HFFc6 (cell line): ENCODE measurements around the gene PPP4R2. TPM values are rescaled to one million over a fixed set of nuclear protein-coding genes. Genes with fewer than 3 reads are reported as not detected.

Source experiments
- DNase-seq: peaks from one replicate; pipeline ENCODE4 v3.0.0-alpha.2; 2018
- H3K27ac Mint-ChIP-seq: 2 replicates; pipeline ENCODE4 v1.8.0; 2020; ENCODE audit warnings: mild to moderate bottlenecking, mixed read lengths
- H3K27me3 Mint-ChIP-seq: 2 replicates; pipeline ENCODE4 v1.8.0; 2021; ENCODE audit warnings: mild to moderate bottlenecking, moderate library complexity, mixed read lengths; ENCODE audit not compliant: insufficient read depth
- H3K36me3 Mint-ChIP-seq: 2 replicates; pipeline ENCODE4 v1.8.0; 2021; ENCODE audit warnings: low read depth, mixed read lengths
- H3K4me1 Mint-ChIP-seq: 2 replicates; pipeline ENCODE4 v1.8.0; 2020; ENCODE audit warnings: low read depth, mixed read lengths
- H3K4me3 Mint-ChIP-seq: 2 replicates; pipeline ENCODE4 v1.8.0; 2020; ENCODE audit warnings: mild to moderate bottlenecking, moderate library complexity, mixed read lengths
- H3K9me3 Mint-ChIP-seq: 2 replicates; pipeline ENCODE4 v1.8.0; 2020; ENCODE audit warnings: mild to moderate bottlenecking, mixed read lengths
- total RNA-seq, 6 experiments: library from RNA; stranded (reverse); fragmentation: NEBNext Ultra II Directional; extraction: Animal tissue kit (Norgen Biotek cat#: 25700); gene quantifications; 2 replicates in 1 of 6; 3 replicates in 5 of 6; pipeline ENCODE4 v1.2.3, GENCODE V29; 2021
- TF ChIP-seq, protein P1 (sequence below): fragments of 200-600 bp; sonication (generic); IDR thresholded peaks from 2 replicates; pipeline ENCODE4 v1.5.0; 2021; ENCODE audit warnings: antibody characterized with exemption, mild to moderate bottlenecking

The PPP4R2 gene
- total RNA-seq, 6 experiments from 2014 or later: 72.4 to 84.3 (median 79.4) TPM

DNA sequence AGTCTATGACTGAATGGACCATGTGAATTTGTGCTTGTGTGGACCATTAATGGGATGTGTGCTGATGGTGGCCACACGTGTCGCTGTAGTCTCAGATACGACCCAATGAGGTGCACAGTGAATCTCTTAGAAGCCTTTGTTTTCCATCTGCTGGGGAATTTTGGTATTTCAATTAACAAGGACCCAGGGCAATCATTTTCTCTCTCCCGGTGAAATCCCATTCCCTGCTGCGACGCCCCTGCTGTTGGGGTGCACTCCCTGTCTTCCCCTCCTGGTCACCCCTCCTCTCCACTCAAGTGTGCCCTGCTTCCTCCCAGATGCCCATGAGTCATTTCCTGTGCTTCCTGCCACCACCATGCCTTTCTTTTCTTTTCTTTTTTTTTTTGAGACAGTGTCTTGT is 97.5 kb downstream of the PPP4R2 start:
- Mint-ChIP-seq H3K9me3 (no peaks in the 10 kb centered on the region), H3K4me1 (peaks cover 9% of the 10 kb centered on the region), H3K27me3 (peaks cover 3% of the 10 kb centered on the region), H3K4me3 (no peak overlapping the region), H3K27ac (no peak overlapping the region), H3K36me3 (no peaks in the 10 kb centered on the region)
- TF ChIP-seq, protein P1, sequence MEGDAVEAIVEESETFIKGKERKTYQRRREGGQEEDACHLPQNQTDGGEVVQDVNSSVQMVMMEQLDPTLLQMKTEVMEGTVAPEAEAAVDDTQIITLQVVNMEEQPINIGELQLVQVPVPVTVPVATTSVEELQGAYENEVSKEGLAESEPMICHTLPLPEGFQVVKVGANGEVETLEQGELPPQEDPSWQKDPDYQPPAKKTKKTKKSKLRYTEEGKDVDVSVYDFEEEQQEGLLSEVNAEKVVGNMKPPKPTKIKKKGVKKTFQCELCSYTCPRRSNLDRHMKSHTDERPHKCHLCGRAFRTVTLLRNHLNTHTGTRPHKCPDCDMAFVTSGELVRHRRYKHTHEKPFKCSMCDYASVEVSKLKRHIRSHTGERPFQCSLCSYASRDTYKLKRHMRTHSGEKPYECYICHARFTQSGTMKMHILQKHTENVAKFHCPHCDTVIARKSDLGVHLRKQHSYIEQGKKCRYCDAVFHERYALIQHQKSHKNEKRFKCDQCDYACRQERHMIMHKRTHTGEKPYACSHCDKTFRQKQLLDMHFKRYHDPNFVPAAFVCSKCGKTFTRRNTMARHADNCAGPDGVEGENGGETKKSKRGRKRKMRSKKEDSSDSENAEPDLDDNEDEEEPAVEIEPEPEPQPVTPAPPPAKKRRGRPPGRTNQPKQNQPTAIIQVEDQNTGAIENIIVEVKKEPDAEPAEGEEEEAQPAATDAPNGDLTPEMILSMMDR: peak; percentile 42
- DNase-seq: no peak

DNA sequence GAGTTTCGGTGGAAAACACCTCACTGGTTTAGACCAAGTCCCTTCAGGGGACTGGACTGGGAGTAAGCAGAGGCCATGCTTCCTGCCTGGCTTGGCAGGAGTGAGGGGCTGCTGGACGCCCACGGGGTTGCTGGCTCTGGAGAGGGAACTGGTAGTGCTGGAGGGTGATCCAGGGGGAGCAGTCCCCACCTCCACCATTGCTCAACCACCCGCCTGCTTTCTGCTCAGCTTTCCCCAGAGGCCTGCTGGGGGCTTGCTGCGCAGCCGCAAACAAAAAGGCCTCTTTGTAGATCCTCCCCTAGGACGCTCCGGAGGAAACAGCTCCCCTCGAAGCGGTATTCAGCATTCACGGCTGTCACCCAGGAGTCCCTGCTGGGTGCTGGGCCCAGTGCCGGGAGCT is 98.3 kb downstream of the PPP4R2 start:
- Mint-ChIP-seq H3K4me3 (no peak overlapping the region), H3K36me3 (no peaks in the 10 kb centered on the region), H3K27ac (no peak overlapping the region), H3K27me3 (peaks cover 3% of the 10 kb centered on the region), H3K9me3 (no peaks in the 10 kb centered on the region), H3K4me1 (peaks cover 9% of the 10 kb centered on the region)
- TF ChIP-seq, protein P1: no peak
- no peak for DNase-seq

DNA sequence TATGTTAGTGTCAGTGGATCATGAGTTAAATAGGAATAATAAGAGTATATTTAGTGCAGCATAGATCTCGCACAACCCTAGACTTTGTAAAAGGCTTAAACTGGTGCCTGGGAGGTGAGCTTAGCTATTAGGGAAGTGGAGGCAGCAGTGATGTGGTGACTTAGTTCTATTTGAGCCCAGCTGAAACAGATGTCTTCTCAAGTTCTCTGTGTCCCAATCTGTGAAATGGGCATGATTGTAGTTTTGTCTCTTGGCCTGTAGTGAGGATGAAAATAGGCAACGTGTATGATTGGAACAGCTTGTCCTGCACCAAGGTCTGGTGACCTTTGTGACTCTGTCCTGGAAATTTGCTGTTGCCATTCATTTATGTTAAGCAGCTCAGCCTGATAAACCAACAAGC is 99.6 kb downstream of the PPP4R2 start:
- H3K9me3 Mint-ChIP-seq: no peaks in the 10 kb centered on the region
- TF ChIP-seq, protein P1: no peak

DNA sequence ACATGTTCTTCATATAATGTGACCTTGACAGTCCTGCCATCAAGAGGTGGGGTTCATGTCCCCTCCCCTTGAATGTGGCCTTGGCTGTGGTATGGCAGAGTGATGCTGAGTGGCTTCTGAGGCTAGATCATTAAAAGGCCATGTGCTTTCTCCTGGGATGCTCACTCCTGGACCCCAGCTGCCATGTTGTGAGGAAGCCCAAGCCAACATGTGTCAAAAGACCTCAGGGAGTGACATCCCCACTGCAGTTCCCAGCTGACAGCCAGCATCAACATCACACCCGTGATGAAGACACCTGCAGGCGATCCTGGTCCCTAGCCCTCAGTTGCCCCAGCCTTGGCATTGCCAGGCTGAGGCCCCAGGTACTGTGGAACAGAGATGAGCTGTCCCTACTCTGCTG is 101.4 kb downstream of the PPP4R2 start:
- Mint-ChIP-seq H3K27ac (no peak overlapping the region), H3K27me3 (peaks cover 5% of the 10 kb centered on the region), H3K4me3 (no peak overlapping the region), H3K9me3 (no peaks in the 10 kb centered on the region), H3K36me3 (no peaks in the 10 kb centered on the region), H3K4me1 (peaks cover 17% of the 10 kb centered on the region)
- TF ChIP-seq, protein P1: no peak
- DNase-seq: no peak

More for the DNA sequence above, 99.6 kb downstream of the PPP4R2 start:
- peaks cover 3% of the 10 kb centered on the region; the same call in 1 of the 2 replicates for H3K27me3 Mint-ChIP-seq
- peaks cover 14% of the 10 kb centered on the region for H3K4me1 Mint-ChIP-seq
- H3K4me3 Mint-ChIP-seq: no peak overlapping the region
- no peak for DNase-seq
- H3K36me3 Mint-ChIP-seq: no peaks in the 10 kb centered on the region
- no peak overlapping the region for H3K27ac Mint-ChIP-seq

DNA sequence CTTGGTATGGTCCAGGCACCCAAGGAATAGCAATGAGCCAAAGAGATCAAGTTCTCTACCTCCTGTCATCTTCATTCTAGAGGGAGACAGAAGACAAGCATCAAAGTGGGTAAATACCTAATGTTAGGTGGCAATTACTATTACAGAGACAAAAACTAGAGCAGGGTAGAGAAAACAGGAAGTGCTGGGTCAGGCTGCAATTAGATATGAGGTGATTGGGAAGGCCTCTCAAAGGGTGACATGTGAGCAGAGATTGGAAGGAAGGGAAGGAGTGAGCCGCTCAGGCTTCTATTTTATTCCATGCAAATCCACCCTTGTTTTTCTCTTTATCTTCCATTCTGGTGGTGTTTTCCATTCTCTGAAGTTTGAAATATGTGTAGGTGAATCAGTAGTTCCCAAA is 102.3 kb downstream of the PPP4R2 start:
- no peaks in the 10 kb centered on the region for H3K36me3 Mint-ChIP-seq
- no peak overlapping the region for H3K27ac Mint-ChIP-seq
- DNase-seq: no peak
- peaks cover 9% of the 10 kb centered on the region for H3K27me3 Mint-ChIP-seq
- H3K9me3 Mint-ChIP-seq: no peaks in the 10 kb centered on the region
- TF ChIP-seq, protein P1: no peak
- no peak overlapping the region for H3K4me3 Mint-ChIP-seq
- H3K4me1 Mint-ChIP-seq: peaks cover 17% of the 10 kb centered on the region
